Endothelial cell of umbilical vein (primary cell): ENCODE measurements around the gene AKAP8L. TPM values are rescaled to one million over a fixed set of nuclear protein-coding genes. Genes with fewer than 3 reads are reported as not detected.

Source experiments
- BruUV-seq: library from RNA; stranded (reverse); fragments of 400-500 nt; replicated peaks from 2 replicates; lab custom pipeline; 2021; lab: Mats Ljungman, UMichigan
- CTCF ChIA-PET: fragments of 300-600, 350-600 bp; sonication (Branson Sonifier 250); formaldehyde crosslinking; loops from one replicate; lab custom pipeline; 2021; ENCODE audit warnings: antibody characterized with exemption, inconsistent platforms; lab: Charles Lee
- POLR2A ChIA-PET: fragments of 300-600, 350-600 bp; sonication (Branson Sonifier 250); formaldehyde crosslinking; loops from one replicate; lab custom pipeline; 2021; ENCODE audit warnings: antibody characterized with exemption, inconsistent platforms; lab: Charles Lee
- DNase-seq: peaks from one replicate; pipeline ENCODE4 v3.0.0-alpha.2; 2011; ENCODE audit warnings: low read depth, low spot score
- FAIRE-seq: peaks from 2 replicates; lab custom pipeline; 2011; peaks lifted over from hg19 to GRCh38; lab: Jason Lieb, UNC
- H2AFZ ChIP-seq: 2 replicates; pipeline ENCODE4 v1.6.0; 2012; ENCODE audit warnings: low read depth, low read length, control low read depth, inconsistent platforms
- H3K27ac ChIP-seq: 2 replicates; pipeline ENCODE4 v1.5.1; 2011; ENCODE audit warnings: low read depth, mild to moderate bottlenecking, control low read depth, low read length, moderate library complexity; ENCODE audit not compliant: insufficient read depth
- H3K27me3 ChIP-seq, 2 experiments: 2 replicates each; pipeline versions ENCODE4 v1.6.0 to v1.6.1; 2011; ENCODE audit warnings: low read length in 2 of 2, mixed read lengths in 1 of 2; ENCODE audit not compliant: control insufficient read depth in 2 of 2, insufficient read depth in 2 of 2
- H3K36me3 ChIP-seq, 2 experiments: 2 replicates in 1 of 2; 3 replicates in 1 of 2; pipeline ENCODE4 v1.5.1; 2011; ENCODE audit warnings: low read length in 2 of 2, mild to moderate bottlenecking in 1 of 2, moderate library complexity in 1 of 2; ENCODE audit not compliant: control insufficient read depth in 2 of 2, insufficient read depth in 2 of 2; ENCODE audit errors: extremely low read depth in 1 of 2
- H3K4me1 ChIP-seq: 3 replicates; pipeline ENCODE4 v1.5.1; 2011; ENCODE audit warnings: mild to moderate bottlenecking, low read length; ENCODE audit not compliant: control insufficient read depth, insufficient read depth; ENCODE audit errors: extremely low read depth
- H3K4me2 ChIP-seq: 2 replicates; pipeline ENCODE4 v1.6.1; 2011; ENCODE audit warnings: low read length, control low read depth, mixed read lengths; ENCODE audit not compliant: insufficient read depth
- H3K4me3 ChIP-seq, 3 experiments: fragments of 200-600 bp in 1 of 3; sonication (generic), shearing (Covaris generic) in 1 of 3; replicated peaks in 1 of 3; 2 replicates each; pipeline ENCODE4 v1.5.1; 2011 to 2016; ENCODE audit warnings: control low read depth in 3 of 3, low read length in 3 of 3, mild to moderate bottlenecking in 2 of 3, inconsistent platforms in 1 of 3, low read depth in 1 of 3, moderate library complexity in 1 of 3; ENCODE audit not compliant: insufficient read depth in 1 of 3
- H3K79me2 ChIP-seq: 2 replicates; pipeline ENCODE4 v1.6.0; 2012; ENCODE audit warnings: low read length, inconsistent platforms; ENCODE audit not compliant: control insufficient read depth, insufficient read depth
- H3K9ac ChIP-seq: replicated peaks from 2 replicates; pipeline ENCODE3; 2011; ENCODE audit warnings: low read length, control low read depth; ENCODE audit not compliant: insufficient read depth; ENCODE audit errors: extremely low read depth
- H3K9me1 ChIP-seq: replicated peaks from 3 replicates; pipeline ENCODE4 v1.6.0; 2011; ENCODE audit warnings: mild to moderate bottlenecking, low read length; ENCODE audit not compliant: control insufficient read depth, insufficient read depth; ENCODE audit errors: extremely low read depth
- H3K9me3 ChIP-seq: replicated peaks from 2 replicates; pipeline ENCODE4 v1.5.1; 2012; ENCODE audit warnings: low read length, inconsistent platforms; ENCODE audit not compliant: control insufficient read depth, insufficient read depth
- H4K20me1 ChIP-seq: replicated peaks from 2 replicates; pipeline ENCODE3; 2011; ENCODE audit warnings: mild to moderate bottlenecking, low read length; ENCODE audit not compliant: control insufficient read depth, insufficient read depth; ENCODE audit errors: extremely low read depth
- CTCF ChIP-seq, 2 donors: IDR thresholded peaks; 1 replicate in 1 of 2; 2 replicates in 1 of 2; pipeline ENCODE4 v1.5.1; 2011; ENCODE audit warnings: low read length in 2 of 2, mild to moderate bottlenecking in 2 of 2, moderate library complexity in 2 of 2, control low read depth in 1 of 2, inconsistent platforms in 1 of 2, low read depth in 1 of 2; ENCODE audit not compliant: insufficient read depth in 1 of 2; ENCODE audit errors: extremely low read depth in 1 of 2
- EZH2 ChIP-seq: IDR thresholded peaks from 2 replicates; pipeline ENCODE4 v1.6.1; 2012; ENCODE audit warnings: borderline replicate concordance, low read depth, mild to moderate bottlenecking, moderate library complexity, low read length, inconsistent platforms; ENCODE audit not compliant: severe bottlenecking
- FOS ChIP-seq: IDR thresholded peaks from 2 replicates; pipeline ENCODE4 v1.6.1; 2011; ENCODE audit warnings: mild to moderate bottlenecking, low read length, moderate library complexity, borderline replicate concordance; ENCODE audit not compliant: insufficient read depth
- JUN ChIP-seq: IDR thresholded peaks from 2 replicates; pipeline ENCODE4 v1.6.1; 2011; ENCODE audit warnings: borderline replicate concordance, low read depth; ENCODE audit not compliant: insufficient read length, insufficient read depth
- MAX ChIP-seq: IDR thresholded peaks from 2 replicates; pipeline ENCODE4 v1.6.1; 2011; ENCODE audit not compliant: insufficient read depth, insufficient read length
- MYC ChIP-seq: IDR thresholded peaks from one replicate; pipeline ENCODE4 v1.6.1; 2011; ENCODE audit warnings: mild to moderate bottlenecking, low read depth, low read length
- POLR2A ChIP-seq: IDR thresholded peaks from 2 replicates; pipeline ENCODE4 v1.6.1; 2012; ENCODE audit warnings: low read depth, mild to moderate bottlenecking, control low read depth, low read length
- POLR2AphosphoS5 ChIP-seq: IDR thresholded peaks from 2 replicates; pipeline ENCODE4 v1.6.1; 2012; ENCODE audit warnings: low read depth, mild to moderate bottlenecking, control low read depth, low read length, moderate library complexity; ENCODE audit not compliant: insufficient read depth
- dilution Hi-C: fragments of 300-500 bp; cut with MboI; formaldehyde crosslinking; loops from one replicate; pipeline ENCODE4 v1.15.0; 2019; ENCODE audit warnings: low sequenced_read_pairs; ENCODE audit not compliant: extremely low pct_ligation_motif_present
- intact Hi-C: fragments of 100-400 bp; cut with micrococcal nuclease; formaldehyde crosslinking; loops from one replicate; pipeline ENCODE4 v1.10.0; 2022
- polyA plus RNA-seq, 4 experiments: library from polyadenylated mRNA; depleted of rRNA in 3 of 4; stranded (reverse) in 3 of 4; unstranded in 1 of 4; fragments of >200 nt; gene quantifications; 2 replicates each; pipeline versions ENCODE4 v1.2.1 to v1.2.3, GENCODE V29; 2011 to 2012; ENCODE audit warnings: missing spikeins in 1 of 4
- total RNA-seq: library from RNA; stranded (reverse); gene quantifications from 2 replicates; pipeline ENCODE4 v1.2.3, GENCODE V29; 2021

The AKAP8L gene
- total and polyA plus RNA-seq, 2 donors (not counting 3 experiments of a cell fraction or from before 2014, with no cell fraction given), result 63.9 to 99.6 TPM

- H3K9me3 ChIP-seq, result no peaks in the 10 kb centered on the region
- dilution Hi-C loops (no loop called here), intact Hi-C loops (no loop called here)
- CTCF ChIA-PET, result no interaction called here
- FAIRE-seq (no peak), DNase-seq (no peak)
- no peak overlapping the region for H2AFZ ChIP-seq
- no peak overlapping the region for H3K4me2 ChIP-seq
- no peak overlapping the region for H3K4me3 ChIP-seq
- POLR2A ChIA-PET, result no interaction called here
- no peak for TF ChIP-seq CTCF (IDR thresholded peaks at IDR 0.05; ENCODE audit: extremely low read depth in 1 of 2, insufficient read depth in 1 of 2, low read depth in 1 of 2, low read length in 2 of 2)
- no peak for TF ChIP-seq POLR2AphosphoS5
- no peak for TF ChIP-seq MYC
- H3K9me1 ChIP-seq, result no peaks in the 10 kb centered on the region
- no TSS peak for BruUV-seq
- H3K27ac ChIP-seq, result no peak overlapping the region
- H3K36me3 ChIP-seq, result peaks cover 19 to 39% of the 10 kb centered on the region in 2 experiments
- H3K27me3 ChIP-seq, result no peaks in the 10 kb centered on the region
- no peak overlapping the region for H3K9ac ChIP-seq
- no peaks in the 10 kb centered on the region for H4K20me1 ChIP-seq
- peaks cover 50% of the 10 kb centered on the region for H3K79me2 ChIP-seq
- H3K4me1 ChIP-seq, result peaks cover 14% of the 10 kb centered on the region
Measured at GRCh38 chr19:15372891-15373301, 45.9 kb downstream of the AKAP8L start.

- H3K36me3 ChIP-seq, result peaks cover 23 to 42% of the 10 kb centered on the region in 2 experiments
- dilution Hi-C loops (no loop called here), intact Hi-C loops (no loop called here)
- CTCF ChIA-PET, result no interaction called here
- DNase-seq (no peak), FAIRE-seq (no peak)
- POLR2A ChIA-PET, result no interaction called here
- no peaks in the 10 kb centered on the region for H3K9me3 ChIP-seq
- no peak overlapping the region for H2AFZ ChIP-seq
- H3K4me2 ChIP-seq, result no peak overlapping the region
- TF ChIP-seq CTCF (IDR thresholded peaks at IDR 0.05; ENCODE audit: extremely low read depth in 1 of 2, insufficient read depth in 1 of 2, low read depth in 1 of 2, low read length in 2 of 2), result no peak
- no peak for TF ChIP-seq EZH2
- no peak for TF ChIP-seq MAX
- no peak for TF ChIP-seq JUN
- TF ChIP-seq POLR2A, result no peak
- no peak for TF ChIP-seq FOS
- BruUV-seq, result no TSS peak
- peaks cover 10% of the 10 kb centered on the region for H3K4me1 ChIP-seq
- no peaks in the 10 kb centered on the region for H3K9me1 ChIP-seq
- H3K27ac ChIP-seq, result no peak overlapping the region
- no peaks in the 10 kb centered on the region for H4K20me1 ChIP-seq
- H3K4me3 ChIP-seq, result no peak overlapping the region
- H3K27me3 ChIP-seq, result no peaks in the 10 kb centered on the region
- no peak overlapping the region for H3K9ac ChIP-seq
- peaks cover 46% of the 10 kb centered on the region for H3K79me2 ChIP-seq
Measured at GRCh38 chr19:15372470-15372869, 46.3 kb downstream of the AKAP8L start.
